Karpas-422 (cell line): Measurements from ENCODE around the gene PDLIM4. TPM values are rescaled to one million over a fixed set of nuclear protein-coding genes. Genes with fewer than 3 reads are reported as not detected.

Experiments
- DNase-seq: peaks from one replicate; pipeline ENCODE4 v3.0.0-alpha.2; 2015
- H2AFZ ChIP-seq: fragments of 200-600 bp; sonication (generic); 2 replicates; pipeline ENCODE4 v1.6.1; 2014; ENCODE audit warnings: antibody characterized with exemption, low read length, mixed read lengths
- H3K27ac ChIP-seq: fragments of 200-600 bp; sonication (generic); 2 replicates; pipeline ENCODE4 v1.5.1; 2014; ENCODE audit warnings: mild to moderate bottlenecking, low read length, moderate library complexity
- H3K27me3 ChIP-seq: fragments of 200-600 bp; sonication (generic); 2 replicates; pipeline ENCODE4 v1.6.1; 2014; ENCODE audit warnings: low read length, mixed read lengths
- H3K36me3 ChIP-seq: fragments of 200-600 bp; sonication (generic); 2 replicates; pipeline ENCODE4 v1.6.1; 2014; ENCODE audit warnings: low read length, mixed read lengths; ENCODE audit not compliant: insufficient read depth
- H3K4me1 ChIP-seq: fragments of 200-600 bp; sonication (generic); 2 replicates; pipeline ENCODE4 v1.6.1; 2014; ENCODE audit warnings: mild to moderate bottlenecking, low read length, mixed read lengths
- H3K4me2 ChIP-seq: fragments of 200-600 bp; sonication (generic); 2 replicates; pipeline ENCODE4 v1.6.1; 2014; ENCODE audit warnings: low read length, low read depth, mild to moderate bottlenecking; ENCODE audit not compliant: poor library complexity, severe bottlenecking
- H3K4me3 ChIP-seq: fragments of 200-600 bp; sonication (generic); 2 replicates; pipeline ENCODE4 v1.5.1; 2014; ENCODE audit warnings: mild to moderate bottlenecking, antibody characterized with exemption, low read length, mixed read lengths
- H3K79me2 ChIP-seq: fragments of 200-600 bp; sonication (generic); 2 replicates; pipeline ENCODE4 v1.6.1; 2014; ENCODE audit warnings: mild to moderate bottlenecking, low read length, mixed read lengths
- H3K9ac ChIP-seq: fragments of 200-600 bp; sonication (generic); 2 replicates; pipeline ENCODE4 v1.6.0; 2014; ENCODE audit warnings: low read length
- H3K9me2 ChIP-seq: fragments of 200-600 bp; sonication (generic), shearing (Covaris generic); replicated peaks from 2 replicates; pipeline ENCODE4 v1.6.0; 2014; ENCODE audit warnings: mild to moderate bottlenecking, low read length, moderate library complexity; ENCODE audit not compliant: insufficient read depth
- H3K9me3 ChIP-seq: fragments of 300-700, 200-600 bp; sonication (generic); 2 replicates; pipeline ENCODE4 v1.6.1; 2014; ENCODE audit warnings: low read length, mixed read lengths
- H4K20me1 ChIP-seq: fragments of 200-600 bp; sonication (generic); 2 replicates; pipeline ENCODE4 v1.6.1; 2014; ENCODE audit warnings: mild to moderate bottlenecking, antibody characterized with exemption, low read length, low read depth; ENCODE audit not compliant: insufficient read depth
- total RNA-seq: library from RNA; depleted of rRNA; stranded (reverse); fragments of >200 nt; shearing (Covaris generic); gene quantifications from 2 replicates; pipeline ENCODE4 v1.2.3, GENCODE V29; 2014; ENCODE audit warnings: low replicate concordance

PDLIM4 gene
- total RNA-seq, 1 experiment from 2014 or later: not detected

DNA sequence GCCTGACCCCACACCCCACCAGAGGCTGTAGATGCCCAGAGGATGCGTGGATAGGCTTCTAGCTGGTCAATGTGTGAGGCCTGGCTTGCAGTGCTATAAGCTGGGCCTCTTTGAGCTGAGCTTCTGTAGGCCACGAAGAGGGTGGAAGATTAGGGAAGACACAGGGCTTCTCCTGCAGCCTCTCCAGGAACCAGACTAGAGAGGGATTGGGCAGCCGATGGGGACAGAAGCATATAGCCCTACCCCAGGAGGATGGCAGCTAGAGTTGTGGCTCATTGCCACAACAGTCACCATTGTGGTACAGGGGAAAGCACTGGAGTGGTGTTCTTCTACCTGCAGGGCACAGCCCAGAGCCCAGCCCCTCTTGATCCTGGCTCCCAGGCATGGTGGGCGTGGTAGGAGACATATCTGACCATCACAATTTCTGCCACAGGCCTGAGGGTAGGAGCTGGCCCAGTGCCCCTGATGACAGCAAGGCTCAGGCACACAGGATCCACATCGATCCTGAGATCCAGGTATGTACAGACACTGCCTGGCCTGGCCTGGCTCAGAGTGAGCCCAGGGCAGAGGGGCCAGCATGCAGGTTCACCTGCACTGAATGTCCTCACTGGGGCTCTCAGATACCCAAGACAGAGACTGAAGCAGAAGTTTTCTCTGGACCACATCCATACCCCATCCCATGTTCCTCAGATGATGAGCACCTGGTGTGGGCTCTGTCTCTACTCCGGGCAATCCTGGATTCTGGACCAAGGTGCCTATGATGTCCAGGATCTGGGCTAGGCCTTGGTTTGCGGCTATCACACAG is 8.7 kb downstream of the PDLIM4 start:
- no peak for DNase-seq

GRCh38 chr5:132266836-132267160 is 9.3 kb downstream of the PDLIM4 start:
- Histone ChIP-seq H2AFZ (no peak overlapping the region), H3K9me3 (no peaks in the 10 kb centered on the region), H3K4me1 (no peaks in the 10 kb centered on the region), H3K36me3 (no peaks in the 10 kb centered on the region), H3K27ac (no peak overlapping the region), H4K20me1 (no peaks in the 10 kb centered on the region), H3K9ac (no peak overlapping the region), H3K4me3 (no peak overlapping the region), H3K79me2 (no peaks in the 10 kb centered on the region), H3K27me3 (no peaks in the 10 kb centered on the region), H3K9me2 (no peaks in the 10 kb centered on the region), H3K4me2 (no peak overlapping the region)
- DNase-seq: no peak

More for the DNA sequence above, 8.7 kb downstream of the PDLIM4 start:
- Histone ChIP-seq H3K9me3 (no peaks in the 10 kb centered on the region), H3K9me2 (no peaks in the 10 kb centered on the region), H3K79me2 (no peaks in the 10 kb centered on the region), H3K27me3 (no peaks in the 10 kb centered on the region), H3K4me3 (no peak overlapping the region), H3K9ac (no peak overlapping the region), H3K27ac (no peak overlapping the region), H2AFZ (no peak overlapping the region), H4K20me1 (no peaks in the 10 kb centered on the region), H3K4me2 (no peak overlapping the region), H3K4me1 (no peaks in the 10 kb centered on the region), H3K36me3 (no peaks in the 10 kb centered on the region)

GRCh38 chr5:132267166-132267739 is 9.8 kb downstream of the PDLIM4 start:
- H3K79me2 ChIP-seq: no peaks in the 10 kb centered on the region
- no peaks in the 10 kb centered on the region for H3K4me1 ChIP-seq
- no peaks in the 10 kb centered on the region for H3K36me3 ChIP-seq
- no peak for DNase-seq
- H2AFZ ChIP-seq: no peak overlapping the region
- no peaks in the 10 kb centered on the region for H3K9me2 ChIP-seq
- H3K9me3 ChIP-seq: no peaks in the 10 kb centered on the region
- no peak overlapping the region for H3K9ac ChIP-seq
- H3K27me3 ChIP-seq: no peaks in the 10 kb centered on the region
- H4K20me1 ChIP-seq: no peaks in the 10 kb centered on the region
- H3K27ac ChIP-seq: no peak overlapping the region
- no peak overlapping the region for H3K4me3 ChIP-seq
- H3K4me2 ChIP-seq: no peak overlapping the region

- Histone ChIP-seq H3K9me2 (no peaks in the 10 kb centered on the region), H3K4me2 (no peak overlapping the region), H3K79me2 (no peaks in the 10 kb centered on the region), H4K20me1 (no peaks in the 10 kb centered on the region), H3K27ac (no peak overlapping the region), H2AFZ (no peak overlapping the region), H3K27me3 (no peaks in the 10 kb centered on the region), H3K4me1 (no peaks in the 10 kb centered on the region), H3K4me3 (no peak overlapping the region), H3K36me3 (no peaks in the 10 kb centered on the region), H3K9ac (no peak overlapping the region), H3K9me3 (no peaks in the 10 kb centered on the region)
- DNase-seq: no peak
Measured at GRCh38 chr5:132267931-132268768, 10.7 kb downstream of the PDLIM4 start.

DNA sequence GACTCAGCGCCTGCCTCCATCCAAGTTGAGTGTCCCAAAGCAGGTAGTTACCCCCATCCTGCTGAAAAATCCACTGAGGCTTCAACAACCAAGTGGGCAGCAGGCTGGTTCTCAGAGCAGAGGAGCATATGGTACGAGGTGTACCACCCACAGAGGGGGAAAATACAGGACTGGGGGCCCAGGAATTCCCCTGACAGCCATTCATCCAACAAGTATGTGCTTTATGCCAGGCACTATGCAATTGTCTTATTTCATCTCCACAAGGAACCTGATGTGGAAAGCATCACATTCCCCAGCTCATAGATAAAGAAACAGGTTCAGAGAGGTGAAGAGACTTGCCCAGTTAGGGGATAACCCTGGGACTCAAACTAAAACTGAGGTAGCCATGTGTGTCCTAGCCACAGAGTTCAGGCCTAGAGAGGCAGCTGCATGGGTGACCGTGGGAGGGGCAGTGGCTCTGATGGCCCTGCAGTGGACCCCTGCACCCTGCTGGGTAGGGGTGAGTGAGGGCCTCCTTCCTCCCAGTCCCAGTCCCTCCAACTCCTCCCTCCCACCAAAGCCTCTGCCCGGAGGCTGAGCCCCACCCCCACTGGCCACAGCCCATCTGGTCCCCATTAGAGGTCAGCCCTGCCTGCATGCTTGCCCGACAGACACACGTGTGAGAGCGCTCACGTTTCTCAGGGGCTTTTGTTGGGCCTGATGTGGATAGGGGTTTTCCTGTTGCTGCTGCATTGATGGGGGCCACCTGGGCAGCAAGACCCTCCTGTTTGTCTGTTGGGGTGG is 11.5 kb downstream of the PDLIM4 start:
- Histone ChIP-seq H3K4me3 (no peak overlapping the region), H3K9ac (no peak overlapping the region), H3K27me3 (no peaks in the 10 kb centered on the region), H3K4me1 (no peaks in the 10 kb centered on the region), H3K9me3 (no peaks in the 10 kb centered on the region), H2AFZ (no peak overlapping the region), H4K20me1 (no peaks in the 10 kb centered on the region), H3K4me2 (no peak overlapping the region), H3K27ac (no peak overlapping the region), H3K36me3 (no peaks in the 10 kb centered on the region), H3K79me2 (no peaks in the 10 kb centered on the region), H3K9me2 (no peaks in the 10 kb centered on the region)
- no peak for DNase-seq

DNA sequence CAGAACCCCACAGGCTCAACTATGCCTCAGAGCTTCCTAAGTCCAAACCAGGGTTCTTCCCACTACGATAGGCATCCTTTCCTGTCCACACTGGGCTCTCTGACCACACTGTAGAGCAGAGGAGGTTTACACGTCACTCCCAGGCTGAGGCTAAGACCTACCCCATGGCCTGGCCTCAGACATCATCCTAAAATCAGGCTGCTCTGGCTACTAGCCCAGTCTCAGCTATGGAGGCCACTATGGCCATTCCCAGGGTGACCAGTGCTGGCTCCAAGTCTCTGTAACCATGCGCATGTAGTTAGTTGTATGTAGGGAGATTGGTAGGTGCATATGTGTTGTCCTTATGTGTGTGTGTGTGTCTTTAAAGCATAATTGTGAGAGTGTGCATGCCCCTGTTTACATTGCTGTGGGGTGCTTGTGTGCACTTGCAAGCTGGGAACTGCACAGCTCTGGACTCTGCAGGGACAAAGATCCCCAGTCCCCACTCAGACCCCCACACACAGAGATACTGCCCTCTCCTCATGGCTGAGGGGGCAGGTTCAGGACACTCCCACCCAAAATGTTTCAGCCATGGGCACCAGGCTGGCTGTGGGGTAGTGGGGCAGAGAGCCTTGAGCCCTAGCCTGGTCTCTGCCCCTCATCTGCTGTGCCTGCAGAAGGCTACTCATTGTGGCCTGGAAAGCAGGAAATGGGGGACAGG is 12.3 kb downstream of the PDLIM4 start:
- H4K20me1 ChIP-seq: no peaks in the 10 kb centered on the region
- no peak overlapping the region for H3K4me3 ChIP-seq
- H2AFZ ChIP-seq: no peak overlapping the region
- H3K9ac ChIP-seq: no peak overlapping the region
- H3K9me2 ChIP-seq: no peaks in the 10 kb centered on the region
- no peak for DNase-seq
- no peaks in the 10 kb centered on the region for H3K9me3 ChIP-seq
- H3K27me3 ChIP-seq: no peaks in the 10 kb centered on the region
- H3K4me1 ChIP-seq: no peaks in the 10 kb centered on the region
- no peak overlapping the region for H3K27ac ChIP-seq
- H3K36me3 ChIP-seq: no peaks in the 10 kb centered on the region
- no peak overlapping the region for H3K4me2 ChIP-seq
- no peaks in the 10 kb centered on the region for H3K79me2 ChIP-seq

- no peak overlapping the region for H3K27ac ChIP-seq
- H3K9me3 ChIP-seq: no peaks in the 10 kb centered on the region
- no peak overlapping the region for H3K4me2 ChIP-seq
- H3K79me2 ChIP-seq: no peaks in the 10 kb centered on the region
- no peak for DNase-seq
- no peaks in the 10 kb centered on the region for H3K36me3 ChIP-seq
- no peaks in the 10 kb centered on the region for H3K4me1 ChIP-seq
- H3K9ac ChIP-seq: no peak overlapping the region
- H2AFZ ChIP-seq: no peak overlapping the region
- H3K9me2 ChIP-seq: no peaks in the 10 kb centered on the region
- H3K4me3 ChIP-seq: no peak overlapping the region
- H3K27me3 ChIP-seq: no peaks in the 10 kb centered on the region
- no peaks in the 10 kb centered on the region for H4K20me1 ChIP-seq
Measured at GRCh38 chr5:132270335-132270665, 12.8 kb downstream of the PDLIM4 start.
